Esophagus muscularis mucosa (tissue), 4 donors: ENCODE data around the gene DGAT2L6. TPM values are rescaled to one million over a fixed set of nuclear protein-coding genes. Genes with fewer than 3 reads are reported as not detected.

Experiments
- DNase-seq: peaks from one replicate; pipeline ENCODE4 v3.0.0-alpha.2; 2017; ENCODE audit errors: extremely low spot score
- H3K27ac ChIP-seq, 4 donors: fragments of 200-600 bp; sonication (generic); replicated peaks in 1 of 4; 1 replicate in 3 of 4; 2 replicates in 1 of 4; pipeline ENCODE4 v1.5.1; 2016 to 2019; ENCODE audit warnings: mild to moderate bottlenecking in 1 of 4
- H3K27me3 ChIP-seq, 4 donors: fragments of 200-600 bp; sonication (generic); one replicate each; pipeline versions ENCODE4 v1.5.1 to v1.6.0; 2016 to 2019
- H3K36me3 ChIP-seq, 4 donors: fragments of 200-600 bp; sonication (generic); one replicate each; pipeline ENCODE4 v1.5.1; 2016 to 2019
- H3K4me1 ChIP-seq, 4 donors: fragments of 200-600 bp; sonication (generic); one replicate each; pipeline ENCODE4 v1.5.1; 2016 to 2019
- H3K4me3 ChIP-seq, 4 donors: fragments of 200-600 bp; sonication (generic); 1 replicate in 2 of 4; 2 replicates in 2 of 4; pipeline ENCODE4 v1.5.1; 2016 to 2019; ENCODE audit warnings: mild to moderate bottlenecking in 4 of 4, moderate library complexity in 1 of 4
- H3K9me3 ChIP-seq, 4 donors: fragments of 200-600 bp; sonication (generic); 1 replicate in 3 of 4; 2 replicates in 1 of 4; pipeline ENCODE4 v1.5.1; 2016 to 2019
- EP300 ChIP-seq: sonication (generic); formaldehyde crosslinking; IDR thresholded peaks from one replicate; pipeline ENCODE4 v1.6.1; 2017; ENCODE audit warnings: antibody characterized with exemption
- POLR2A ChIP-seq: fragments of 450-650 bp; IDR thresholded peaks from one replicate; pipeline ENCODE4 v1.6.1; 2017; ENCODE audit warnings: antibody characterized with exemption, moderate library complexity, mild to moderate bottlenecking, low read depth
- POLR2AphosphoS5 ChIP-seq, 2 donors: sonication (generic); formaldehyde crosslinking; IDR thresholded peaks; one replicate each; pipeline ENCODE4 v1.6.1; 2017; ENCODE audit warnings: antibody characterized with exemption in 2 of 2
- WGBS: methylation state at CpG from one replicate; pipeline ENCODE4 v1.1.5; 2018; 5-methylcytosine and 5-hydroxymethylcytosine counted together
- intact Hi-C: fragments of 100-400 bp; cut with DNase I; formaldehyde crosslinking; loops from one replicate; pipeline ENCODE4 v1.15.1; 2023
- total RNA-seq, 4 donors: library from RNA; depleted of rRNA; stranded (reverse); fragments of >200 nt; gene quantifications; one replicate each; pipeline versions ENCODE4 v1.1.0 to v1.2.1, GENCODE V29; 2016
- TF ChIP-seq, protein P1 (sequence below), 3 experiments: fragments of 200-600 bp in 2 of 3; fragments of 450-650 bp in 1 of 3; sonication (generic) in 2 of 3; IDR thresholded peaks; one replicate each; pipeline ENCODE4 v1.5.1; 2017 to 2019; ENCODE audit warnings: antibody characterized with exemption in 3 of 3, mild to moderate bottlenecking in 2 of 3, moderate library complexity in 1 of 3

The DGAT2L6 gene
- total RNA-seq, 4 donors from 2014 or later = not detected

DNA sequence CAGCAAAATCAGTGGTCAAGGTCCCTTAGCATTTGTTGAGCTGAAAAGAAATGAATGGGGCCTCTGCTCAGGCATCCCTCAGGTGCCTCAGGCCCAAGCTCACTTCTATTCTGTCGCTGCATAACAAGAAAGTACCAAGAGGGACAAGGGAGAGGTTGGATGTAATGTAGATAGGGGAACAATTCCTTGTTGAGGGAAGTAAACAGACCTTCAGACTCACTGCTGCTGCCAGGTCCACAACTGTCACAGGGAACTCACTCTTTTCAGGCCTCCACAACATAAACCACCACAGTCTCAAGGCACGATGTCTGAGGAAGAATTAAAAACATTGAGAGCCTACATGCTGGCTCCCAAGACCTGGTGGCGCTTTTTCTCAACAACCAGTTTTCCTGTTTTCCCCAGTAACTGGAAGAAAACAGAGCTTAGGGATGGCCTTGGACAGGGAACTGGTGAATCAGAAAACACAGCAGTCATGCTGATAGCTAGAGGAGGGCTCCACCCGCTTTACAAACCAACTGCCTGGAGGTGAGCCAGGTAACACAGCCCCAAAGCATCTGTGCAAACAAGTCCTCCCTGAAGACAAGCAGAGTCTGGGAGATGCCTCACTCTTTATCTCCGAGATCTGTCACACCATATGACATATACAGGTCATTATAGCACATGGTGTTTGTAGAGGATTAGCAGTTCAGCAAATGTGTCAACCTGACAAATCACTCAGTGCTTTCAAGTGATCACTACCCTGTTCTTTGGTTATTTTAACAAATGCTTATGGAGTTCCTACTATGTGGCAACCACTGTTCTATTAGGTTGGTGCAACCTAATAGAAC lies 42.9 kb downstream of the DGAT2L6 start:
- H3K4me3 ChIP-seq = no peak overlapping the region
- H3K9me3 ChIP-seq = no peaks in the 10 kb centered on the region
- H3K36me3 ChIP-seq = no peaks in the 10 kb centered on the region
- no peak overlapping the region for H3K27ac ChIP-seq
- 53% methylated on average over 5 of the region's 5 CpGs for WGBS
- DNase-seq = no peak
- no peaks in the 10 kb centered on the region for H3K4me1 ChIP-seq
- no peak for TF ChIP-seq EP300
- TF ChIP-seq POLR2AphosphoS5 (IDR thresholded peaks at IDR 0.05) = no peak
- TF ChIP-seq POLR2A = no peak
- H3K27me3 ChIP-seq = no peaks in the 10 kb centered on the region
- intact Hi-C loops = no loop called here

GRCh38 chrX:70226048-70226447 lies 48.8 kb downstream of the DGAT2L6 start:
- TF ChIP-seq, protein P1, sequence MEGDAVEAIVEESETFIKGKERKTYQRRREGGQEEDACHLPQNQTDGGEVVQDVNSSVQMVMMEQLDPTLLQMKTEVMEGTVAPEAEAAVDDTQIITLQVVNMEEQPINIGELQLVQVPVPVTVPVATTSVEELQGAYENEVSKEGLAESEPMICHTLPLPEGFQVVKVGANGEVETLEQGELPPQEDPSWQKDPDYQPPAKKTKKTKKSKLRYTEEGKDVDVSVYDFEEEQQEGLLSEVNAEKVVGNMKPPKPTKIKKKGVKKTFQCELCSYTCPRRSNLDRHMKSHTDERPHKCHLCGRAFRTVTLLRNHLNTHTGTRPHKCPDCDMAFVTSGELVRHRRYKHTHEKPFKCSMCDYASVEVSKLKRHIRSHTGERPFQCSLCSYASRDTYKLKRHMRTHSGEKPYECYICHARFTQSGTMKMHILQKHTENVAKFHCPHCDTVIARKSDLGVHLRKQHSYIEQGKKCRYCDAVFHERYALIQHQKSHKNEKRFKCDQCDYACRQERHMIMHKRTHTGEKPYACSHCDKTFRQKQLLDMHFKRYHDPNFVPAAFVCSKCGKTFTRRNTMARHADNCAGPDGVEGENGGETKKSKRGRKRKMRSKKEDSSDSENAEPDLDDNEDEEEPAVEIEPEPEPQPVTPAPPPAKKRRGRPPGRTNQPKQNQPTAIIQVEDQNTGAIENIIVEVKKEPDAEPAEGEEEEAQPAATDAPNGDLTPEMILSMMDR (IDR thresholded peaks at IDR 0.05) = no peak
- TF ChIP-seq POLR2AphosphoS5 (IDR thresholded peaks at IDR 0.05) (no peak), POLR2A (no peak), EP300 (no peak)
- no peaks in the 10 kb centered on the region for H3K27me3 ChIP-seq
- DNase-seq = no peak
- no peaks in the 10 kb centered on the region for H3K9me3 ChIP-seq
- H3K4me1 ChIP-seq = no peaks in the 10 kb centered on the region
- intact Hi-C loops = no loop called here
- no peaks in the 10 kb centered on the region for H3K36me3 ChIP-seq
- no peak overlapping the region for H3K27ac ChIP-seq
- no peak overlapping the region for H3K4me3 ChIP-seq

- Histone ChIP-seq H3K27me3 (no peaks in the 10 kb centered on the region), H3K27ac (no peak overlapping the region), H3K36me3 (no peaks in the 10 kb centered on the region), H3K9me3 (no peaks in the 10 kb centered on the region), H3K4me1 (no peaks in the 10 kb centered on the region), H3K4me3 (no peak overlapping the region)
- DNase-seq = no peak
- intact Hi-C loops = no loop called here
- WGBS = 60% methylated on average over 2 of the region's 2 CpGs
- TF ChIP-seq POLR2A (no peak), POLR2AphosphoS5 (IDR thresholded peaks at IDR 0.05) (no peak), EP300 (no peak)
Measured at GRCh38 chrX:70226687-70227086, 49.4 kb downstream of the DGAT2L6 start.

GRCh38 chrX:70231666-70232065 lies 54.4 kb downstream of the DGAT2L6 start:
- TF ChIP-seq, protein P1 (IDR thresholded peaks at IDR 0.05) = no peak
- no peak for TF ChIP-seq POLR2A
- no peak overlapping the region for H3K4me3 ChIP-seq
- intact Hi-C loops = no loop called here
- no peaks in the 10 kb centered on the region for H3K36me3 ChIP-seq
- H3K27me3 ChIP-seq = no peaks in the 10 kb centered on the region
- WGBS = 79% methylated on average over 4 of the region's 4 CpGs
- H3K27ac ChIP-seq = no peak overlapping the region
- no peaks in the 10 kb centered on the region for H3K4me1 ChIP-seq
- no peak for DNase-seq
- no peaks in the 10 kb centered on the region for H3K9me3 ChIP-seq

DNA sequence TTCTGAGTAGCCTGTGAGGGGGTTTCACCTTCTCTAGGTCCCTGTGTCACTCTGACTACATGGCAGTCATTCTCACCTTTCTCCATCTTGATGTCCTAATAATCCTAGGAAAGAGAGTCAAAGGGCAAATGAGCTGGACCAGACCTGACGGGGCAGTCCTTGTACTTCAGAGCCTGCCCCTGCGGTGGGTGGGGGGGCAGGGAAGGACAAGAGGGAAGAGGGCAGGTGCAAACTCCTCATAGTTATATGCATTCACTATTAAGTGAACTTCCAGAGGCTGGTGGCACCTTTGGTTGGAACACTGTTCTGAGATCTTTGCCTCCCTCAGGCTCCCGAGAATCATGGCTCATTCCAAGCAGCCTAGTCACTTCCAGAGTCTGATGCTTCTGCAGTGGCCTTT lies 57.1 kb downstream of the DGAT2L6 start, which contains the start of gene AWAT1:
TSS of gene AWAT1 (plus strand) at position 301 of the 400 bp plus-strand sequence. CDS start at position 342, 41 bp downstream.
- Histone ChIP-seq H3K4me3 (no peak within 1 kb of the TSS), H3K36me3 (no peaks in the 10 kb centered on the region), H3K27ac (no peak within 1 kb of the TSS), H3K4me1 (no peaks in the 10 kb centered on the region), H3K27me3 (no peaks in the 10 kb centered on the region), H3K9me3 (no peaks in the 10 kb centered on the region)
- intact Hi-C loops = no loop called here
- no peak for TF ChIP-seq POLR2A
- TF ChIP-seq POLR2AphosphoS5 (IDR thresholded peaks at IDR 0.05) = no peak
- TF ChIP-seq, protein P1 (IDR thresholded peaks at IDR 0.05) = no peak
- TF ChIP-seq EP300 = no peak
- WGBS = 69% methylated on average over 3 of the region's 3 CpGs
- DNase-seq = no peak

DNA sequence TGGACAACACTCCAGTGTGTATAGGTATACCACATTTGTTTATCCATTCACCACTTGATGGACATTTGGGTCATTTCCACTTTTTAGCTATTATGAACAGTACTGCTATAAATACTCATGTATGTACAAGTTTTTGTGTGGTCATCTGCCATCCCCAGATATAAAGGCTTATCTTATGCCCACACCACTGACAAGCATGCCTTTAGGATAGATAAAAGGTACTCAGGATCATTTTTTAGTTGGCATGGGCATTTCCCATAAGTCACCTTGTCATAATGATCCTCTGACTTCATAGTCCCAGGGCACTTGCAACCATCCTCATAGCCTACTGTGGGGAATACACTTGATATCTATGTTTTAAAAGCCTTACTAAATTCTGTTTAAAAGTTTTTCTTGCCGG lies 63.5 kb downstream of the DGAT2L6 start:
- Histone ChIP-seq H3K36me3 (no peaks in the 10 kb centered on the region), H3K27me3 (no peaks in the 10 kb centered on the region), H3K4me3 (no peak overlapping the region), H3K27ac (no peak overlapping the region), H3K4me1 (no peaks in the 10 kb centered on the region), H3K9me3 (no peaks in the 10 kb centered on the region)
- WGBS = 94% methylated on average over 1 of the region's 1 CpG
- no peak for DNase-seq
- no peak for TF ChIP-seq POLR2AphosphoS5 (IDR thresholded peaks at IDR 0.05)
- TF ChIP-seq, protein P1 (IDR thresholded peaks at IDR 0.05) = no peak
- TF ChIP-seq POLR2A = no peak
- TF ChIP-seq EP300 = no peak
- intact Hi-C loops = no loop called here
